NCI-H2196 (cell line): ENCODE data around the gene LRRC28.

Source experiments
- DNase-seq: peaks from one replicate; lab custom pipeline; 2025; ENCODE audit not compliant: unreplicated experiment; lab: John Stamatoyannopoulos, UW

LRRC28 gene

GRCh38 chr15:99414755-99415731, 163.8 kb downstream of the LRRC28 start:
- DNase-seq: no peak

GRCh38 chr15:99416191-99417188, 165.2 kb downstream of the LRRC28 start:
- DNase-seq: no peak

GRCh38 chr15:99421172-99421656, 169.9 kb downstream of the LRRC28 start:
- no peak for DNase-seq

- DNase-seq: no peak
Observed at GRCh38 chr15:99421758-99422157, 170.5 kb downstream of the LRRC28 start.

- DNase-seq: no peak
Observed at GRCh38 chr15:99423186-99424130, 172.2 kb downstream of the LRRC28 start.

GRCh38 chr15:99424131-99424571, 172.9 kb downstream of the LRRC28 start:
- DNase-seq: no peak

GRCh38 chr15:99424978-99425656, 173.8 kb downstream of the LRRC28 start:
- DNase-seq: no peak

- no peak for DNase-seq
Observed at GRCh38 chr15:99425657-99426301, 174.5 kb downstream of the LRRC28 start.

GRCh38 chr15:99426431-99427105, 175.3 kb downstream of the LRRC28 start:
- DNase-seq: no peak

GRCh38 chr15:99427210-99427609, 175.9 kb downstream of the LRRC28 start:
- no peak for DNase-seq

GRCh38 chr15:99427668-99428361, 176.5 kb downstream of the LRRC28 start:
- DNase-seq: no peak

GRCh38 chr15:99429681-99430081, 178.4 kb downstream of the LRRC28 start:
- no peak for DNase-seq

GRCh38 chr15:99430881-99431401, 179.7 kb downstream of the LRRC28 start:
- DNase-seq: no peak

- DNase-seq: no peak
Observed at GRCh38 chr15:99431661-99432091, 180.4 kb downstream of the LRRC28 start.

- DNase-seq: no peak
Observed at GRCh38 chr15:99432271-99433025, 181.2 kb downstream of the LRRC28 start.

GRCh38 chr15:99433026-99433756, 181.9 kb downstream of the LRRC28 start:
- DNase-seq: no peak
